ENCODE results near the gene LCN10.

LCN10 gene

GRCh38 chr9:136751814-136752213 is 9.1 kb upstream of the LCN10 start:
- TF ChIP-seq, protein P1, sequence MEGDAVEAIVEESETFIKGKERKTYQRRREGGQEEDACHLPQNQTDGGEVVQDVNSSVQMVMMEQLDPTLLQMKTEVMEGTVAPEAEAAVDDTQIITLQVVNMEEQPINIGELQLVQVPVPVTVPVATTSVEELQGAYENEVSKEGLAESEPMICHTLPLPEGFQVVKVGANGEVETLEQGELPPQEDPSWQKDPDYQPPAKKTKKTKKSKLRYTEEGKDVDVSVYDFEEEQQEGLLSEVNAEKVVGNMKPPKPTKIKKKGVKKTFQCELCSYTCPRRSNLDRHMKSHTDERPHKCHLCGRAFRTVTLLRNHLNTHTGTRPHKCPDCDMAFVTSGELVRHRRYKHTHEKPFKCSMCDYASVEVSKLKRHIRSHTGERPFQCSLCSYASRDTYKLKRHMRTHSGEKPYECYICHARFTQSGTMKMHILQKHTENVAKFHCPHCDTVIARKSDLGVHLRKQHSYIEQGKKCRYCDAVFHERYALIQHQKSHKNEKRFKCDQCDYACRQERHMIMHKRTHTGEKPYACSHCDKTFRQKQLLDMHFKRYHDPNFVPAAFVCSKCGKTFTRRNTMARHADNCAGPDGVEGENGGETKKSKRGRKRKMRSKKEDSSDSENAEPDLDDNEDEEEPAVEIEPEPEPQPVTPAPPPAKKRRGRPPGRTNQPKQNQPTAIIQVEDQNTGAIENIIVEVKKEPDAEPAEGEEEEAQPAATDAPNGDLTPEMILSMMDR (IDR thresholded peaks at IDR 0.05), result no peak

DNA sequence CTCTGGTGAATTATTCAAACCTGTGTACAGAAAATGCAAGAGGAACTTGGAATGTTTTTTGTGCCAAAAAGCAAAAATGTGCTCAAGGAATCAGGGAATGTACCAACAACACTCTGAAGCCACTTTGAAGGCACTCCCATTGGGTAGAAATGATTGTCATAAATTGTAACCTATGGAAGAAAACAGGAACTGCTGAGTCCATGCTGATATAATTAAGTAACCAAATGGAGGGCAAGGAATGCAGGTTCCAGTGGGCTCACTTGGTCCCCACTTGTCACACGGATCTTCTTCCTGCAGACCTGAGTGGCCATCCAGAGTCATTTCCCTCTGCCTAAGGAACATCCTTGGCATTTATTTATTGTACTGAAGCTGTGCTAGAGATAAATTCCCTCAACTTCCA is 8.5 kb upstream of the LCN10 start:
- TF ChIP-seq, protein P1 (IDR thresholded peaks at IDR 0.05), result no peak

GRCh38 chr9:136750526-136750925 is 7.8 kb upstream of the LCN10 start:
- TF ChIP-seq, protein P1 (IDR thresholded peaks at IDR 0.05), result no peak

- TF ChIP-seq, protein P1 (IDR thresholded peaks at IDR 0.05), result no peak
These were observed 6.2 kb upstream of the LCN10 start for GRCh38 chr9:136748666-136749611.

- TF ChIP-seq, protein P1 (IDR thresholded peaks at IDR 0.05), result no peak
These were observed 5.5 kb upstream of the LCN10 start, which contains the start of gene LCN6 for GRCh38 chr9:136748201-136748600. Gene LCN6, minus strand, starts transcription at chr9:136748525. Its CDS starts 42 bp downstream, at chr9:136748483.

- TF ChIP-seq, protein P1 (IDR thresholded peaks at IDR 0.05), result no peak
These were observed 4.7 kb upstream of the LCN10 start for GRCh38 chr9:136747161-136748060.

DNA sequence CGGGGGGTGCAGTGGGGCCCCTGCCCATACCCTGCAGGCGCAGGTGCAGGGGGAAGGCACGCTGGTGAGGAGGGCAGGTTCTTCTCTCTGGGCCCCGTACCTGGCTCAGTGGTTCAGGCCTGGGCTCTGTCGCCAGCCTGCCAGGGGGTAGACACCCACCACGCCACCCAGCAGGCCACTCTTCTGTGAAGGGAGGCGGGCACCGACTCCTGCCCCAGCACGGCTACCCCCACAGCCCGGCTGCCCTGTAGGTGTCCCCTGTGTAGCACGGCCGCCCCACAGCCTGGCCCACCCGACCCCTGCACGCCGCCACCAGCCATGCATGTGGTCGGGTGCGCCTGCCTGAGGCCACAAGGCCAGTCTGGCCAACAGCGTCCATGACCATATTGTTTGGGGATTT is 3.9 kb upstream of the LCN10 start:
- TF ChIP-seq, protein P1 (IDR thresholded peaks at IDR 0.05), result no peak
